Stimulated activated CD8-positive, alpha-beta memory T cell treated with anti-CD3 and anti-CD28 coated beads, Interleukin-15, amount 100 ng/mL, for 48 hours (primary cell): ENCODE data around the gene WNT16.
"Not testable (repeated sequence)": the region's sequence is repeated elsewhere in the genome, so short reads cannot be mapped to it uniquely, and the experiment has no call there.

Experiments used
- DNase-seq, 2 donors: peaks; one replicate each; pipeline ENCODE4 v3.0.0-alpha.2; 2020; ENCODE audit warnings: low read depth in 2 of 2

Gene WNT16, protein sequence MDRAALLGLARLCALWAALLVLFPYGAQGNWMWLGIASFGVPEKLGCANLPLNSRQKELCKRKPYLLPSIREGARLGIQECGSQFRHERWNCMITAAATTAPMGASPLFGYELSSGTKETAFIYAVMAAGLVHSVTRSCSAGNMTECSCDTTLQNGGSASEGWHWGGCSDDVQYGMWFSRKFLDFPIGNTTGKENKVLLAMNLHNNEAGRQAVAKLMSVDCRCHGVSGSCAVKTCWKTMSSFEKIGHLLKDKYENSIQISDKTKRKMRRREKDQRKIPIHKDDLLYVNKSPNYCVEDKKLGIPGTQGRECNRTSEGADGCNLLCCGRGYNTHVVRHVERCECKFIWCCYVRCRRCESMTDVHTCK

DNA sequence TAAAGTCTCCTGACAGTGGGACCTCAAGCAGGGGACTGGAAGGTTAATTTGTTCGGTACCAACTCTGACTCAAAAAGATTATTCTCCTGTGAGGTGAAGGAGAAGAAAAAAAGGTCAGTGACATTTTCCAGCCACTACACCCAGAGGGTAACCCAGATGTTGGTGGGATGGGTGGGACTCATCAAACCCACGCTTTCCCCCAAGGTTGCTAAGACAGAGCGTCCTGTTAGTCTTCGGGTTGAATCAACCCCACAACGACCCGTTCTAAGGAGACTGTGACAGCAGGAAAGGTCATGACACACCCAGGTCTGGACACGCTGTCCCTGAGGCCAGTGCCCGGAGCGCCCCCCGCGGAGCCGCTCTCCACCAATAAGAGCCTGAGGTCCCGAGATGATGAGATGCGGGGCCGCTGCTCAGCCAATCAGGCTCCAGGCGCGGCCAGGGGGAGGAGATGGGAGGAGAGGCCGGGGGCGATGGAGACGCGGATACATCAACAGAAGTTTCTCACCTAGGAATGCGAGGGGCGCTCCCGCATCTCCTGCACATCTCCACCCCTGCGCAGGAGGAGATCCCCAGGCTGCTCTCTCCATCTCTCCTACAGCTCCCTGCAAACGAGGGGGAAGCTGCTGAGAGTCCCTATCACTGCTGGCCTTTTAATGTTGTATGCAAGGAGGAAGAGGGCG is at the start of gene WNT16:
TSS of gene WNT16 (plus strand) at position 493 of the 683 bp plus-strand sequence. CDS start 293 bp downstream, outside the sequence.
- DNase-seq: no peak

DNA sequence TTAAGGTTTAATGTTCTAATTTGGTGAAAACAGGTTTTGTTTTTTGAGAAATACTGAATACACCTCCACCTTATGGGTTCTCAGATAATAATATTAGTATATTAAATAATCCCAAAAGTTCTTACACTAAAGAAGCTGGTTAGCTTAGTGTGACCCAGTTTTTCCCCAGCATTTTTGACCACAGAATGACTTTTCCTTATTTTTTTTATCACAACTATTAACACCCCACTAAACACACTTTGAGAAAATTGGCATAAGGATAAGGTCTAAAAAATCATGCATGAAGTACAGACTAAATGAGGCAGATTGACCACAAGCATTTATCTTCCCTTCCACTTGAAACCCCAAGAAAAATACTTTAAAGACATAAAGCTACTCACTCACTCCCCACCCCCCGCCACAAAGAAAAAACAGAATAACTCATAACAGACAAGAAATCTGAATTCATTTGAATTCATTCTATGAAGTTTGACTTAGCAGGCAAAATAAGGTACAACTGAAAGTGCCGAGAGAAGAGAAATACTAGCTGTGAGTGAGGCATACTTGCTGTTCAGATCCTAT is 49.7 kb upstream of the WNT16 start:
- DNase-seq: no peak

GRCh38 chr7:121279822-121280221 is 49.0 kb upstream of the WNT16 start:
- DNase-seq: no peak

DNA sequence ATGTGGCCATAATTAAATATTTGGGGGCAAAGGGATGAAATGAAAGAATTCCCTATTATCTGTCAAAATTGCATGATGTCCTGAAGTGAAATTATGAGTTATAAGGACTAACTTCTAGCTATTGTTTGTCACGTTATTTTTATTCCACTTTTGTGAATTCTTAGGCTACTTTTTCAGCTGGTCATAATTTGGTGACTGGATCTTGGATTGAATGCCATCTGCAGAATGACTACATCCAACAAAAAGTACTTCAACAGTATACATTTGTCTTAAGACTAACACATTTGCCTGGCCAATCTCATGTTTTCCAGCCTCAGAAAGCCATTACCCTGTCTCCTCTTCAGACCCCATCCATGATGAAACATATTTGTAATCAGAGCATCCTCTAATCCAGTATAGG is 48.1 kb upstream of the WNT16 start:
- no peak for DNase-seq

GRCh38 chr7:121282129-121282528 is 46.7 kb upstream of the WNT16 start:
- no peak for DNase-seq

- no peak for DNase-seq
Measured at GRCh38 chr7:121285066-121285667, 43.6 kb upstream of the WNT16 start.

- no peak for DNase-seq
Measured at GRCh38 chr7:121286186-121286585, 42.6 kb upstream of the WNT16 start.

DNA sequence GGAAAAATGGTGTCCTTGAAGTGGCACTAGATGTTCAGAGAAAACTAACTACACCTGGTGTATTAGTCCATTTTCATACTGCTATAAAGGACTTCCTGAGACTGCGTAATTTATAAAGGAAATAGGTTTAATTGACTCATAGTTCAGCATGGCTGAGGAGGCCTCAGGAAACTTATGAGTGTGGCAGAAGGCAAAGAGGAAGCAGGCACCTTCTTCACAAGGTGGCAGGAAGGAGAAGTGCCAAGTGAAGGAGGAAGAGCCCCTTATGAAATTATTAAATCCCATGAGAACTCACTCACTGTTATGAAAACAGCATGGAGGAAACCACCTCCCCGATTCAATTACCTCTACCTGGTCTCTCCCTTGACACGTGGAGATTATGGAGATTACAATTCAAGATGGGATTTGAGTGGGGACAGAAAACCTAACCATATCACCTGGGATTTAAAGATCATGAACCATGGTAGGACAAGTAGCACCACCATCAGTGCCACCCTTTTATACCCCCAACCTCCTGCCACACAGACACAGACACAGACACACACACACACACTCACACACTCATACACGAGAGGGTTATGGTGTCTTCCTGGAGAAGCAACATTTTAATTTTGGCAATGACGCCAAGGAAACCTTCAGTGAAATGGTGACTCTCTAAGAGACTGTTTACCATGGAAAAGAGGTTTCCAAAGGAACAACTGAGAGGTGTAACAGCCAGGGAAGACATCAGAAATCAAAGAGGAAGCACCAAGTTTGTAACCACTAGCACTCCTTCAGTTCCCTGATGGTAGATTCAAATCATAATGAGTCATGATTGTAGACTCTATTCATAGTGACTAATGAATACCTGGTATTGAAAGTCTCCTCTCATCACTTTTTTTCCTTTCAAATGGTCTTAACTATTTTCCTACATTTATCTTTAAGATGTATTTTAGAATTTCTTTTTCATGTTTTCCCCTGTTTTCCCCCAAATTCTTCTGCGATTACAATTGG is 41.8 kb upstream of the WNT16 start:
- DNase-seq: no peak

- no peak for DNase-seq
Measured at GRCh38 chr7:121288894-121289293, 39.9 kb upstream of the WNT16 start.

DNA sequence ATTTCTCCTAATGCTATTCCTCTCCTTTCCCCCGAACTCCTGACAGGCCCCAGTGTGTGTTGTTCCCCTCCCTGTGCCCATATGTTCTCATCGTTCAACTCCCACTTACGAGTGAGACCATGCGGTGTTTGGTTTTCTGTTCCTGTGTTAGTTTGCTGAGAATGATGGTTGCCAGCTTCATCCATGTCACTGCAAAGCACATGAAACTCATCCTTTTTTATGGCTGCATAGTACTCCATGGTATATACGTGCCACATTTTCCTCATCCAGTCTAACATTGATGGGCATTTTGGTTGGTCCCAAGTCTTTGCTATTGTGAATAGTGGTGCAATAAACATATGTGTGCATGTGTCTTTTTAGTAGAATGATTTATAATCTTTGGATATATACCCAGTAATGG is 38.9 kb upstream of the WNT16 start:
- DNase-seq: not testable (repeated sequence)

GRCh38 chr7:121294448-121294992 is 34.3 kb upstream of the WNT16 start:
- no peak for DNase-seq

DNA sequence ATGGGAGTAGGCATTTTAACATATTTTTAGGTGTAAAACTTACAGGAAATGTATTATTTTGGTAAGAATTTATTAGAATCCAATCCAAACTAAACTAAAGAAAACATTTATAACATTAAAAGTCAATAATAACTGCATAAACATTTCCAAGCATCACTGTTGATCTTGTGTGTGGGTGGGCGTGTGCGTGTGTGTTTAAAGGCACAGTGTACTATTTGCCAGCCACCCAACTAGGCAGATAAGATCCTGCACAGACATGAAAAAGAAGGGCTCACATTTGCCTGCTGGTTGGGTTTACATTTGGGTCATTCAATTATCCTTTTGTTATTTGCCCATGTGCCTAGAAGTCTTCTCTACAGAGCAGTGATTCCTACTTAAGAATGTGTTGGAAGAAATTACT is 31.0 kb upstream of the WNT16 start:
- no peak for DNase-seq

- DNase-seq: no peak
Measured at GRCh38 chr7:121298831-121299239, 30.0 kb upstream of the WNT16 start.

GRCh38 chr7:121300685-121301420 is 27.9 kb upstream of the WNT16 start:
- DNase-seq: no peak

DNA sequence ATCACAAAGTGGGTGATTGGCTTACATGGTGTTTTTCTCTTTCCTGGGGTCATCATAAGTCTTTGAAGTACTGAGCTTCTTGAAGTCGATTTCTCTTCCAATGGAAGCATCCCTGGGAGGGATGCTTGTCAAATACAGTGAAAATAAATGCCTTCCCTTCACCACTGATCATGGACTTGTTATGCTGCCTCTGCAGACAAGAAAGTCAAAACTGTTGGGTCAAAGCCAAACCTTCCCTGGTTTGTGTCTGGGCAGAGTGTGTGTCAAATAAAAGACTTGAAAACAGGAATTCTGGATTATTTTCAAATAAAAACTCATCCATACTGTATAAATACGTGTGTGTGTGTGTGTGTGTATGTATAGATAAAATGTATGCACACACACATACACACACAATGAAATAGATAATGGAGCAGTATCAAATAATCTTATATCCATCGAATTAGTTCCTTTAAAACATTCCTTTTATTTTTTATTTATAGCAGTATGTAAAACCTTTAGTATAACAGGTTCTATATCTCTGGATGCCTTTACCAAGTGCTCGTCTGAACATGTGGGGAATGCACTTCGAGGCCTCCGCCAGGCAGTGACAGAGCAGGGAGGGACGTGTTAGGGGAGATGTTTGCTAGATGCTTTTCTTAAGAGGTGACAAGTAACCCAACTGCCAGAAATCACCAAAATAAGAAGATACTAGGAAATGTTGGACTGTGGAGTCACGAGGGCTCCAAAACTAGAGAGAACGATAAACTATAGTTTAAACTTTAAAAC is 27.2 kb upstream of the WNT16 start:
- no peak for DNase-seq

GRCh38 chr7:121302214-121302745 is 26.5 kb upstream of the WNT16 start:
- no peak for DNase-seq

- no peak for DNase-seq
Measured at GRCh38 chr7:121303422-121304101, 25.2 kb upstream of the WNT16 start.

- DNase-seq: no peak
Measured at GRCh38 chr7:121304102-121304658, 24.6 kb upstream of the WNT16 start.
